ENCODE data around the gene LEPROT.
A peak's percentile ranks its signal among the peaks of the same experiment; 100 is the strongest.

The LEPROT gene

DNA sequence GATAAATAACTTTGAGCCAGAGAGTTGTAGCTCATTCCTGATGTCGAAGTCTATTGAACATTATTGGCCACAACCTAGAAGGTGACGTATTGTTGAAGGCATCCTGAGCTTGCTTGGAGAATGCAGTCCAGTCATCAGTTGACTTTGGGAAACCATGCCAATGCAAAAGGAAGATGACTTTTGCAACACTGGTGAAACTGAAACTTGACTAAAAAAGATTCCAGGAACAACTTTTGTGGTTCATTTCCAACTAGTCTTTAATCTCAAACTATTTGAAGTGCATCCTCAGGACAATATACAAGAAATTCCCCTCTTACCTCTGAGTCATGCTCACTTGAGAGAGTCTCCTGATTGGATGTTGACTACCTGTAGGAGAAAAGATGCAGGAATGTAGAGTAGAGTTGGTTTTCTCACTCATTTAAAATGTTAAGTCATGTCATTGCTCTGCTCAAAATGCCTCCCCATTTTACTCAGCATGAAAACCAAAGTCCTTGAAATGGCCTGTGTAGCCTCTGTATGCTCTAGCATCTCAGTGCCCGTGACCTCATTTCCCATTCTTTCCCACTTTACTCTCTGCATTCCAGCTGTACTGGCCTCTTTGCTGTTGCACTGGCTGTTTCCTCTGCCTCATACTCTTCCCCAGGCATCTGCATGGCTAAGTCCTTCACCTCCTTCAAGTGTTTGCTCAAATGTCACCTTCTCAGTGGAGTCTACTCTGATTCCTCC is 24.4 kb upstream of the LEPROT start:
- no peak overlapping the region for H3K4me3 ChIP-seq (ENCODE audit: low read depth, low read length)
- TF ChIP-seq, protein P1, sequence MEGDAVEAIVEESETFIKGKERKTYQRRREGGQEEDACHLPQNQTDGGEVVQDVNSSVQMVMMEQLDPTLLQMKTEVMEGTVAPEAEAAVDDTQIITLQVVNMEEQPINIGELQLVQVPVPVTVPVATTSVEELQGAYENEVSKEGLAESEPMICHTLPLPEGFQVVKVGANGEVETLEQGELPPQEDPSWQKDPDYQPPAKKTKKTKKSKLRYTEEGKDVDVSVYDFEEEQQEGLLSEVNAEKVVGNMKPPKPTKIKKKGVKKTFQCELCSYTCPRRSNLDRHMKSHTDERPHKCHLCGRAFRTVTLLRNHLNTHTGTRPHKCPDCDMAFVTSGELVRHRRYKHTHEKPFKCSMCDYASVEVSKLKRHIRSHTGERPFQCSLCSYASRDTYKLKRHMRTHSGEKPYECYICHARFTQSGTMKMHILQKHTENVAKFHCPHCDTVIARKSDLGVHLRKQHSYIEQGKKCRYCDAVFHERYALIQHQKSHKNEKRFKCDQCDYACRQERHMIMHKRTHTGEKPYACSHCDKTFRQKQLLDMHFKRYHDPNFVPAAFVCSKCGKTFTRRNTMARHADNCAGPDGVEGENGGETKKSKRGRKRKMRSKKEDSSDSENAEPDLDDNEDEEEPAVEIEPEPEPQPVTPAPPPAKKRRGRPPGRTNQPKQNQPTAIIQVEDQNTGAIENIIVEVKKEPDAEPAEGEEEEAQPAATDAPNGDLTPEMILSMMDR (IDR thresholded peaks at IDR 0.05; ENCODE audit: low read depth, low read length): no peak
- DNase-seq (ENCODE audit: low read depth, low spot score): peak; percentile 52
- in situ Hi-C loops (cut with HindIII; ENCODE audit: low sequenced_read_pairs): no loop called here

DNA sequence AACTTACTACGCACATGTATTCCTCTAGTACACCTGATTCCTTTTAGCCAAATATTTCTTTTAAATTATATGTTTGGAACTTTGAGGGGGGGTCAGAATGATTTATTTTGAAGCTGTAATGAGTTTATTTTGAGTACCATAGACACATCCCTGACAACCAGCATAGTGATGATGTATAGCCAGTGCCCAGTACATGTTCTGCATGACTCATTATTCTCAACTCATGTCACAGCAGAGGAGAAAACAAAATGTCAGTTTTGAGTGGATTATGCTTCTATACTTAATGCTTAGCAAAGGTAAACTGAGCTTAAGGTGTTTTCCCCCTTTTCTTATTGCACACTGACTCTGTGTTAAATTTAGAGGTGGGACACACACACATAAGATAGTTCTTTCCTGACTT is 22.4 kb upstream of the LEPROT start:
- DNase-seq (ENCODE audit: low read depth, low spot score): no peak
- TF ChIP-seq, protein P1 (IDR thresholded peaks at IDR 0.05; ENCODE audit: low read depth, low read length): no peak
- in situ Hi-C loops (cut with HindIII; ENCODE audit: low sequenced_read_pairs): no loop called here
- no peak overlapping the region for H3K4me3 ChIP-seq (ENCODE audit: low read depth, low read length)

GRCh38 chr1:65399003-65399402 is 21.5 kb upstream of the LEPROT start:
- H3K4me3 ChIP-seq (ENCODE audit: low read depth, low read length): no peak overlapping the region
- no peak for DNase-seq (ENCODE audit: low read depth, low spot score)
- TF ChIP-seq, protein P1 (IDR thresholded peaks at IDR 0.05; ENCODE audit: low read depth, low read length): no peak
- in situ Hi-C loops (cut with HindIII; ENCODE audit: low sequenced_read_pairs): no loop called here

DNA sequence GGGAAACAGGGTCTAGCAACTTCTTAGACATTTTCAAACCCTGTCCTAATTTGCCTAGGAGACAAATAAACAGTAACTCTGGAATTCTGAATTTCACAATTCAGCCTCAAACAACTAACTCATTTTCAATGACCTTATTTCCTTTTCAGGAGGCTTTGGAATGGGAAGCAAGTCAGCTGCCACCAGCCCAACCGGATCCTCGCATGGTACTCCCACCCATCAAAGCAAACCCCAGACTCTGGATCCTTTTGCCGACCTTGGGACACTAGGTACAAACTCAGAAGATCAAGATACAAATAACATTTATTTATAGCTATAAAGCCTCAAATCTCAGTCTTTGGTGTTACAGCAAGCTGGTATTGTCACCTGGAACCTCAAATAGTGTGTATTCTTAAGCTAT is 18.9 kb upstream of the LEPROT start:
- no peak for DNase-seq (ENCODE audit: low read depth, low spot score)
- TF ChIP-seq, protein P1 (IDR thresholded peaks at IDR 0.05; ENCODE audit: low read depth, low read length): no peak
- in situ Hi-C loops (cut with HindIII; ENCODE audit: low sequenced_read_pairs): no loop called here
- H3K4me3 ChIP-seq (ENCODE audit: low read depth, low read length): no peak overlapping the region

DNA sequence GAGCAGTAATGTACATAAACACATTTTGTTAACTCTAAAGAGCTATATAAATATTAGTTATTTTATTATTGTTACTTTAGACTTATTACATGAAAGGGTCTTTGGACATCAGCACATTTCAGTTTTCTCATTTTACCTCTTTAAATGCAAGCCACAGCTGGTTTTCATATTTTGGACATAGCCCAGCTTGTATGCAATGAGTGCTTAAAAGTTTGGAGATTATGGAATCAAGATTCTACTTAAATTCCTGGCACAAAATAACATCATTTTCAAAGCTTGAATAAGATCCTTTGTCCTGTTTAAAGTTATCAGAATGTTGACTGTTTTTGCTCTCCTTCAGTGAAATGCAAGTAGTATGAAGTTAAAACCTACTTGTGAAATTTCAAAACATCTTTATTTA is 15.5 kb upstream of the LEPROT start:
- in situ Hi-C loops (cut with HindIII; ENCODE audit: low sequenced_read_pairs): no loop called here
- DNase-seq (ENCODE audit: low read depth, low spot score): no peak
- TF ChIP-seq, protein P1 (IDR thresholded peaks at IDR 0.05; ENCODE audit: low read depth, low read length): no peak
- H3K4me3 ChIP-seq (ENCODE audit: low read depth, low read length): no peak overlapping the region

DNA sequence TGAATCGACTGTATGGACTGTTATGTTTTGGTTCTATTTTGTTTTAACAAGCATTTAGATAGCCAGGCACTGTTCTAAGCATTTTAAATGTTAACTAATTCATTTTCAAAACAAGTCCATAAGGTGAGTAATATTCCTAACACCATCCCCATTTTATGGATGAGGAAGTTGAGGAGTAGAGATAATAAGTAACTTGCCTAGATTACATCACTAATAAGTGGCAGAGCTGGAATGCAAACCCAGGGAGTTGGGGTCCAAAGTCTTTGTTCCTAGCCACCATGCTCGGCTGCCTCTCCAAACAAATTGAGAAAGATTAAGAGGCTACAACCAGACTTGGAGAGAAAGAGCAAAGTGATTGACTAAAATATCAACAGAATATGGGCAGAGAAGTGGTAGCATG is 12.6 kb upstream of the LEPROT start:
- in situ Hi-C loops (cut with HindIII; ENCODE audit: low sequenced_read_pairs): no loop called here
- TF ChIP-seq, protein P1 (IDR thresholded peaks at IDR 0.05; ENCODE audit: low read depth, low read length): no peak
- DNase-seq (ENCODE audit: low read depth, low spot score): no peak
- no peak overlapping the region for H3K4me3 ChIP-seq (ENCODE audit: low read depth, low read length)

Measured in astrocyte of the spinal cord (primary cell).